ENCODE data around the gene SUSD4. TPM values are rescaled to one million over a fixed set of nuclear protein-coding genes. Genes with fewer than 3 reads are reported as not detected.

The SUSD4 gene
- total and polyA plus RNA-seq, 2 of the 4 experiments (the other 2 are of a cell fraction), result 1.8 to 2.7 TPM

GRCh38 chr1:223201967-223202366 lies 162.0 kb downstream of the SUSD4 start:
- TF ChIP-seq RCOR1 (IDR thresholded peaks at IDR 0.05; ENCODE audit: insufficient replicate concordance, low read length), result no peak
- TF ChIP-seq MAFK (IDR thresholded peaks at IDR 0.05; ENCODE audit: low read depth, low read length), result no peak
- TF ChIP-seq MXI1 (IDR thresholded peaks at IDR 0.05; ENCODE audit: borderline replicate concordance, low read depth, low read length), result no peak
- no peak for TF ChIP-seq NFE2L2 (IDR thresholded peaks at IDR 0.05; ENCODE audit: low read depth, low read length)
- TF ChIP-seq POLR2A (IDR thresholded peaks at IDR 0.05; ENCODE audit: low read depth, low read length), result no peak
- TF ChIP-seq FOS (IDR thresholded peaks at IDR 0.05; ENCODE audit: low read depth, low read length), result no peak
- TF ChIP-seq, protein P1, sequence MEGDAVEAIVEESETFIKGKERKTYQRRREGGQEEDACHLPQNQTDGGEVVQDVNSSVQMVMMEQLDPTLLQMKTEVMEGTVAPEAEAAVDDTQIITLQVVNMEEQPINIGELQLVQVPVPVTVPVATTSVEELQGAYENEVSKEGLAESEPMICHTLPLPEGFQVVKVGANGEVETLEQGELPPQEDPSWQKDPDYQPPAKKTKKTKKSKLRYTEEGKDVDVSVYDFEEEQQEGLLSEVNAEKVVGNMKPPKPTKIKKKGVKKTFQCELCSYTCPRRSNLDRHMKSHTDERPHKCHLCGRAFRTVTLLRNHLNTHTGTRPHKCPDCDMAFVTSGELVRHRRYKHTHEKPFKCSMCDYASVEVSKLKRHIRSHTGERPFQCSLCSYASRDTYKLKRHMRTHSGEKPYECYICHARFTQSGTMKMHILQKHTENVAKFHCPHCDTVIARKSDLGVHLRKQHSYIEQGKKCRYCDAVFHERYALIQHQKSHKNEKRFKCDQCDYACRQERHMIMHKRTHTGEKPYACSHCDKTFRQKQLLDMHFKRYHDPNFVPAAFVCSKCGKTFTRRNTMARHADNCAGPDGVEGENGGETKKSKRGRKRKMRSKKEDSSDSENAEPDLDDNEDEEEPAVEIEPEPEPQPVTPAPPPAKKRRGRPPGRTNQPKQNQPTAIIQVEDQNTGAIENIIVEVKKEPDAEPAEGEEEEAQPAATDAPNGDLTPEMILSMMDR (conservative IDR thresholded peaks at IDR 0.05; ENCODE audit: low read depth, low read length), result no peak
- TF ChIP-seq RFX5 (IDR thresholded peaks at IDR 0.05; ENCODE audit: low read depth, low read length), result no peak
- TF ChIP-seq CHD1 (IDR thresholded peaks at IDR 0.05; ENCODE audit: low read depth, low read length), result no peak
- no peak for TF ChIP-seq BHLHE40 (IDR thresholded peaks at IDR 0.05; ENCODE audit: low read depth, low read length)
- Histone ChIP-seq H3K36me3 (ENCODE audit: control insufficient read depth, insufficient read depth, low read length) (no peaks in the 10 kb centered on the region), H2AFZ (replicated peaks; ENCODE audit: low read length, poor library complexity) (no peak overlapping the region), H3K4me1 (ENCODE audit: control insufficient read depth, insufficient read depth, low read length) (no peaks in the 10 kb centered on the region), H3K9ac (ENCODE audit: low read depth, low read length) (no peak overlapping the region), H3K23ac (ENCODE audit: low read depth, low read length) (no peak overlapping the region), H3K4ac (ENCODE audit: low read depth, low read length) (no peak overlapping the region), H3K18ac (ENCODE audit: low read depth, low read length) (no peak overlapping the region), H2BK15ac (ENCODE audit: low read depth, low read length) (no peak overlapping the region), H3K27ac (ENCODE audit: insufficient read depth, low read length) (no peak overlapping the region), H4K20me1 (ENCODE audit: insufficient read depth, low read length) (no peaks in the 10 kb centered on the region), H3K14ac (replicated peaks; ENCODE audit: low read depth, low read length) (no peak overlapping the region), H3K79me1 (ENCODE audit: low read depth in 1 of 2, low read length in 2 of 2) (no peaks in the 10 kb centered on the region), H3K27me3 (ENCODE audit: control insufficient read depth, insufficient read depth, low read length) (peaks cover 4% of the 10 kb centered on the region), H3K4me2 (ENCODE audit: low read depth, low read length) (no peak overlapping the region), H2BK5ac (ENCODE audit: low read depth, low read length, poor library complexity, severe bottlenecking) (no peak overlapping the region), H2AK5ac (ENCODE audit: low read depth, low read length) (no peak overlapping the region), H2BK120ac (ENCODE audit: low read depth, low read length) (no peak overlapping the region), H3K9me3 (ENCODE audit: control insufficient read depth, insufficient read depth, low read length) (no peaks in the 10 kb centered on the region), H3K4me3 (ENCODE audit: insufficient read depth, low read depth, low read length) (no peak overlapping the region), H3K56ac (ENCODE audit: extremely low read depth, insufficient read depth, low read length) (no peak overlapping the region), H3K9me1 (ENCODE audit: insufficient read depth, low read length) (no peaks in the 10 kb centered on the region), H4K91ac (ENCODE audit: insufficient read depth, low read depth, low read length) (no peak overlapping the region), H4K8ac (ENCODE audit: low read depth in 2 of 2, low read length in 2 of 2) (no peak overlapping the region), H4K5ac (ENCODE audit: low read depth, low read length) (no peak overlapping the region), H2BK20ac (ENCODE audit: low read depth, low read length) (no peak overlapping the region), H2AK9ac (replicated peaks; ENCODE audit: low read depth, low read length, poor library complexity) (no peak overlapping the region)
- dilution Hi-C loops (cut with HindIII; ENCODE audit: low sequenced_read_pairs, unreplicated experiment), result no loop called here
- ChIA-PET CTCF (no interaction called here), POLR2A (ENCODE audit: unreplicated experiment) (no interaction called here)
- intact Hi-C loops (cut with micrococcal nuclease), result no loop called here
- no TSS peak for BruUV-seq (replicated peaks)
- no peak for ATAC-seq (ENCODE audit: low read depth)
- in situ Hi-C loops (cut with MboI; ENCODE audit: low sequenced_read_pairs), result no loop called here
- WGBS, 2 experiments (ENCODE audit: extremely low coverage in 2 of 2, insufficient read length in 1 of 2), result no CpG with 5 or more reads among the region's 2 CpGs
- DNase-seq, result no peak
